ENCODE measurements around the gene TNS3. TPM values are rescaled to one million over a fixed set of nuclear protein-coding genes. Genes with fewer than 3 reads are reported as not detected.

The TNS3 gene
- total RNA-seq, 1 experiment from 2014 or later: 143 TPM

- POLR2A ChIA-PET (ENCODE audit: unreplicated experiment): no interaction called here
- Histone ChIP-seq H3K27ac (no peak overlapping the region), H2AFZ (no peak overlapping the region), H3K27me3 (ENCODE audit: insufficient read depth, low read depth) (no peaks in the 10 kb centered on the region), H4K20me1 (ENCODE audit: insufficient read depth) (peaks cover 97% of the 10 kb centered on the region), H3K4me3 (no peak overlapping the region), H3K4me2 (no peak overlapping the region), H3K36me3 (ENCODE audit: low read depth) (peaks cover 31% of the 10 kb centered on the region), H3K9me3 (ENCODE audit: insufficient read depth, low read depth) (no peaks in the 10 kb centered on the region), H3K4me1 (replicated peaks; ENCODE audit: insufficient read depth) (peaks cover 11% of the 10 kb centered on the region; the same call in 1 of the 2 replicates), H3K79me2 (ENCODE audit: low read depth) (peaks cover 96% of the 10 kb centered on the region), H3F3A (ENCODE audit: insufficient read depth, low read depth) (peaks cover 42% of the 10 kb centered on the region), H3K9me2 (ENCODE audit: insufficient read depth) (no peaks in the 10 kb centered on the region)
- intact Hi-C loops (cut with micrococcal nuclease; ENCODE audit: unreplicated experiment): no loop called here
- no peak for DNase-seq
- CTCF ChIA-PET: no interaction called here
- TF ChIP-seq CTCF (conservative IDR thresholded peaks at IDR 0.05): no peak
- no peak for TF ChIP-seq EZH2 (IDR thresholded peaks at IDR 0.05; ENCODE audit: low read depth)
- no TSS peak for BruUV-seq (replicated peaks)
Measured at GRCh38 chr7:47500103-47500563, 81.8 kb downstream of the TNS3 start.

- Histone ChIP-seq H3K4me3 (no peak overlapping the region), H2AFZ (no peak overlapping the region), H3K4me1 (replicated peaks; ENCODE audit: insufficient read depth) (peaks cover 26% of the 10 kb centered on the region), H3K9me3 (ENCODE audit: insufficient read depth, low read depth) (no peaks in the 10 kb centered on the region), H3K79me2 (ENCODE audit: low read depth) (peaks cover 96% of the 10 kb centered on the region), H3K27me3 (ENCODE audit: insufficient read depth, low read depth) (no peaks in the 10 kb centered on the region), H3K36me3 (ENCODE audit: low read depth) (0 out of 2 replicates have a peak, but pooled peaks cover 20% of the 10 kb centered on the region), H3F3A (ENCODE audit: insufficient read depth, low read depth) (peaks cover 50% of the 10 kb centered on the region), H3K27ac (peak overlapping the region; percentile 25; the same call in 1 of the 2 replicates), H4K20me1 (ENCODE audit: insufficient read depth) (peaks cover 97% of the 10 kb centered on the region), H3K4me2 (no peak overlapping the region), H3K9me2 (ENCODE audit: insufficient read depth) (no peaks in the 10 kb centered on the region)
- POLR2A ChIA-PET (ENCODE audit: unreplicated experiment): no interaction called here
- CTCF ChIA-PET: no interaction called here
- intact Hi-C loops (cut with micrococcal nuclease; ENCODE audit: unreplicated experiment): no loop called here
- BruUV-seq (replicated peaks): no TSS peak
- no peak for DNase-seq
- TF ChIP-seq CTCF (conservative IDR thresholded peaks at IDR 0.05): no peak
- no peak for TF ChIP-seq EZH2 (IDR thresholded peaks at IDR 0.05; ENCODE audit: low read depth)
Measured at GRCh38 chr7:47498229-47499056, 83.5 kb downstream of the TNS3 start.

GRCh38 chr7:47497367-47498096 is 84.4 kb downstream of the TNS3 start:
- Histone ChIP-seq H3K27me3 (ENCODE audit: insufficient read depth, low read depth) (no peaks in the 10 kb centered on the region), H4K20me1 (ENCODE audit: insufficient read depth) (peaks cover 97% of the 10 kb centered on the region), H3K79me2 (ENCODE audit: low read depth) (peaks cover 96% of the 10 kb centered on the region), H2AFZ (no peak overlapping the region), H3K9me3 (ENCODE audit: insufficient read depth, low read depth) (no peaks in the 10 kb centered on the region), H3F3A (ENCODE audit: insufficient read depth, low read depth) (peaks cover 56% of the 10 kb centered on the region), H3K36me3 (ENCODE audit: low read depth) (peaks cover 27% of the 10 kb centered on the region), H3K27ac (no peak overlapping the region), H3K9me2 (ENCODE audit: insufficient read depth) (no peaks in the 10 kb centered on the region), H3K4me1 (replicated peaks; ENCODE audit: insufficient read depth) (peaks cover 26% of the 10 kb centered on the region), H3K4me2 (no peak overlapping the region), H3K4me3 (no peak overlapping the region)
- TF ChIP-seq EZH2 (IDR thresholded peaks at IDR 0.05; ENCODE audit: low read depth): no peak
- TF ChIP-seq CTCF (conservative IDR thresholded peaks at IDR 0.05): no peak
- CTCF ChIA-PET: no interaction called here
- intact Hi-C loops (cut with micrococcal nuclease; ENCODE audit: unreplicated experiment): no loop called here
- POLR2A ChIA-PET (ENCODE audit: unreplicated experiment): interaction anchor here (0.6 kb wide), 2 partner anchors 150 to 230 kb away, joined by 4 to 10 read pairs; no protein-coding TSS in a partner anchor
- no TSS peak for BruUV-seq (replicated peaks)
- no peak for DNase-seq
